GM18873 (cell line): ENCODE results near the gene TMEM181.
"Not testable (repeated sequence)": the region's sequence is repeated elsewhere in the genome, so short reads cannot be mapped to it uniquely, and the experiment has no call there.

Experiments
- ATAC-seq: cut with Tn5 transposase; IDR thresholded peaks from one replicate; pipeline ENCODE4 v1.9.1; 2021; ENCODE audit warnings: mild to moderate bottlenecking, moderate library complexity, moderate number of reproducible peaks; ENCODE audit not compliant: unreplicated experiment, low FRiP score

TMEM181 gene

DNA sequence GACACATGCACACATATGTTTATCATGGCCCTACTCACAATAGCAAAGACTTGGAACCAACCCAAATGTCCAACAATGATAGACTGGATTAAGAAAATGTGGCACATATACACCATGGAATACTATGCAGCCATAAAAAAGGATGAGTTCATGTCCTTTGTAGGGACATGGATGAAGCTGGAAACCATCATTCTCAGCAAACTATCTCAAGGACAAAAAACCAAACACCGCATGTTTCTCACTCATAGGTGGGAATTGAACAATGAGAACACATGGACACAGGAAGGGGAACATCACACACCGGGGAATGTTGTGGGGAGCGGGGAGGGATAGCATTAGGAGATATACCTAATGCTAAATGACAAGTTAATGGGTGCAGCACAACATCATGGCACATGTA is 117.2 kb downstream of the TMEM181 start:
- not testable (repeated sequence) for ATAC-seq

DNA sequence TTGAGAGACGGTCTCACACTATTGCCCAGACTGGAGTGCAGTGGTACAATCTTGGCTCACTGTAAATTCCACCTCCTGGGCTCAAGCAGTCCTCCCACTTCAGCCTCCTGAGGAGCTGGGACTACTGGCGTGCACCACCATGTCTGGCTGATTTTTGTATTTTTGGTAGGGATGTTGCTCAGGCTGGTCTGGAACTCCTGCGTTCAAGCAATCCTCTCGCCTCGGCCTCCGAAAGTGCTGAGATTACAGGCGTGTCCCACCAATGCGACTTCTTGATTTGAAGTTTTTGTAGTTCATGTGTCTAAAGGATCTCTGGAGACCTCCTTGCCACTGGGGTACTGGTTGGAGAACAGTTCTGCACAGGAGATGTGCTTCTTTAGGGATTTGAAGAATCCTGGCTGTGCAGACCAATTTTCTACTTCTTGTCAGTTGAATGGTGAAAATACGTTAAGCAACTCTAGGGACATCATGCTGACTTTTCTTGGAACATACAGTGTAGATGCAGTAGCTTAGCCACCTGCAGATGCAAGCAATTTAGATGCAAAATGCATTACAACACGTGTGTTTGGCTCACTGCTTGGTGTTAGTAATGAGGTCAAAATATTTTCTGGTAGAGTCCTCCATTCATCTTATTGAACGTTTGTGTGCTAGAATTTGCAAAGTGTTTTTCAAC is 118.2 kb downstream of the TMEM181 start:
- no peak for ATAC-seq

DNA sequence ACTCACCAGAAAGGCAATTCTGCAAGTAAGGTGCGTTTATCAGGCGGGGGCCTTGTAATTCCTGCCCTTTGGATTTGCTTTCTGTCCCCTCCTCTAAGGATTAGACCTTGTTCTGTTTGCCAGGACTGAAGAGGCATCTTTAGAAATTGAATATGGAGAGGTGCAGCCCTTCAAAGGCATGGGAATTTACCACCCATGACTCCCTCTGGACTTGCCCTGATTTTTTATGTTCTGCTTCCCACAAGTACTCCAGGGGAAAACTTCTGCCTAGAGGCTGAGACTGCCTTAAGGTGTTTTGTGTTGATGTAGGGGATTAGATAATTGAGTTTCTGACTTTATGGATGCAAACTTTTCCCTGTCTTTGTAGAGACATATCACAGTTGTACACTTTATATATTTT is 120.1 kb downstream of the TMEM181 start:
- no peak for ATAC-seq

DNA sequence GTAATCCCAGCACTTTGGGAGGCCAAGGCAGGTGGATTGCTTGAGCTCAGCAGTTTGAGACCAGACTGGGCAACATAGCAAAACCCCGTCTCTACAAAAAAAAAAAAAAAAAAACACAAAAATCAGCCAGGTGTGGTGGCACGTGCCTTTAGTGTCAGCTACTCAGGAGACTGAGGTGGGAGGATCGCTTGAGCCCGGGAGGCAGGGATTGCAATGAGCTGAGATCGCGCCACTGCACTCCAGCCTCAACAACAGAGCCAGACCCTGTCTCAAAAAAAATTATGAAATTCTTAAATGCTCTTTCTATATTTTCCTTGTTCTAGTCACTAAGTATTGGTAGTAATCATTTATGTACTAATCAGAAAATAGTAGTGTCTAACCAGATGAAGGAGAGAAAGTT is 120.6 kb downstream of the TMEM181 start:
- no peak for ATAC-seq

DNA sequence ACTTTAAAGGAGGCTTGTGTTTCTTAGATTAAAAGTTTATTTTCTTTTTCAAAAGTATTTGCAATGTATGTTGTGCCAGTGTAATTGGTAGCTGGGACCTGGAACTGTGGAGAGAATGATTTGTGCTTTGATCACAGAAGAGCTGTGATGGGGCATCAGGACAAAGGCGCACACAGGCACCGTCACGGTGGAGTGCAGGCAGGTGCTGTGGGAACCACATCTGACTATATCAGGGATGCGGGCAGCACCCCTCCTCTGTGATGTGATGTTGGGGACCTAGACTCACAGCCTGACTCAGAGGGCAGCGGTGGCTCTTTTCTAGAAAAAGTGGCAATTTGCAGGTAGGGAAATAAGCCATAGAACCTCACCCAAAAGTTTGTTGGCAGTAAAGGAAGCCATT is 124.4 kb downstream of the TMEM181 start:
- no peak for ATAC-seq

DNA sequence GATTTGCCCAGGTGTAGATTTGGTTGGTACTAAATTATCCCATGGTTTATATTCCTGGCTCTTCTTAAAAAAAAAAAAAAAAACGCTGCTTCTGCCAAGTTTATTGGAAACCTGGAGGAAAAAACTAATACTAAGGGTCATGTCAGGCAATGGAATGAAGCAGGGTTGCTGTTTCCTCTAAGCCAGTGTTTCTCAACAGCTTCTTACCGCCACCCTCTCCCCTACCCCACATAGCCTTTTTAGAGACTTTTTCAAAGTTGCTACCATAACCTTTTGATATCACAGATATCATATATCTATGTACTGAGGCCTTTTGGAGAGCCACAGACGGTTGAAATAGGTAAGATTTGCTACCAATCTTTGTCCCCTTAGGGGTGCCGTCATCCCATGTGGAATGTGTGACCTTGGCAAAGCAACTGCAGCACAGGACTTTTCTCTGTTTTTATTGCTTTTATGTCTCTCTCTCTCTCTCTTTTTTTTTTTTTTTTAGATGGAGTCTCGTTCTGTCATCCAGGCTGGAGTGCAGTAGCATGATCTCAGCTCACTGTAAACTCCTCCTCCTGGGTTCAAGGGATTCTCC is 124.9 kb downstream of the TMEM181 start:
- no peak for ATAC-seq
